Esophagus muscularis mucosa (tissue), 3 donors: Measurements from ENCODE around the gene CUX1.

Experiments
- CTCF ChIP-seq, 3 experiments: fragments of 200-600 bp in 2 of 3; fragments of 450-650 bp in 1 of 3; sonication (generic) in 2 of 3; IDR thresholded peaks; one replicate each; pipeline ENCODE4 v1.5.1; 2017 to 2019; ENCODE audit warnings: antibody characterized with exemption in 3 of 3, mild to moderate bottlenecking in 2 of 3, moderate library complexity in 1 of 3
- POLR2A ChIP-seq: fragments of 450-650 bp; IDR thresholded peaks from one replicate; pipeline ENCODE4 v1.6.1; 2017; ENCODE audit warnings: antibody characterized with exemption, moderate library complexity, mild to moderate bottlenecking, low read depth
- POLR2AphosphoS5 ChIP-seq, 2 donors: sonication (generic); formaldehyde crosslinking; IDR thresholded peaks; one replicate each; pipeline ENCODE4 v1.6.1; 2017; ENCODE audit warnings: antibody characterized with exemption in 2 of 2

- TF ChIP-seq CTCF (IDR thresholded peaks at IDR 0.05) (no peak), POLR2A (no peak), POLR2AphosphoS5 (IDR thresholded peaks at IDR 0.05) (no peak)
Measured at GRCh38 chr7:101875283-101875846, 57.9 kb downstream of the CUX1 start.
